ENCODE results near the gene MBNL1. TPM values are rescaled to one million over a fixed set of nuclear protein-coding genes. Genes with fewer than 3 reads are reported as not detected.
A peak's percentile ranks its signal among the peaks of the same experiment; 100 is the strongest.
"Not testable (repeated sequence)": the region's sequence is repeated elsewhere in the genome, so short reads cannot be mapped to it uniquely, and the experiment has no call there.

The MBNL1 gene
- total and polyA plus RNA-seq, 2 donors = 113 to 300 TPM

- DNase-seq (ENCODE audit: extremely low spot score); H3K4me1 ChIP-seq (ENCODE audit: insufficient read depth); H3K36me3 ChIP-seq (ENCODE audit: insufficient read depth); H3K4me3 ChIP-seq (ENCODE audit: low read depth, low read length); H3K27ac ChIP-seq (ENCODE audit: low read depth): not testable (repeated sequence)
- 87% methylated on average over 2 of the region's 2 CpGs for WGBS
Measured at GRCh38 chr3:152367192-152367591, 98.5 kb downstream of the MBNL1 start.

GRCh38 chr3:152372633-152373032, 103.9 kb downstream of the MBNL1 start:
- WGBS = 96% methylated on average over 6 of the region's 6 CpGs
- H3K4me1 ChIP-seq (ENCODE audit: insufficient read depth); H3K4me3 ChIP-seq (ENCODE audit: low read depth, low read length); H3K27ac ChIP-seq (ENCODE audit: low read depth); DNase-seq (ENCODE audit: extremely low spot score); H3K36me3 ChIP-seq (ENCODE audit: insufficient read depth): not testable (repeated sequence)

GRCh38 chr3:152373379-152373778, 104.7 kb downstream of the MBNL1 start:
- no peak overlapping the region for H3K27ac ChIP-seq (ENCODE audit: low read depth)

GRCh38 chr3:152374262-152374990, 105.7 kb downstream of the MBNL1 start:
- DNase-seq (ENCODE audit: extremely low spot score) = no peak
- WGBS = 50% methylated on average over 3 of the region's 3 CpGs
- no peaks in the 10 kb centered on the region for H3K36me3 ChIP-seq (ENCODE audit: insufficient read depth)
- no peak overlapping the region for H3K4me3 ChIP-seq (ENCODE audit: low read depth, low read length)
- no peak overlapping the region for H3K27ac ChIP-seq (ENCODE audit: low read depth)
- H3K4me1 ChIP-seq (ENCODE audit: insufficient read depth) = peaks cover 1% of the 10 kb centered on the region

More at GRCh38 chr3:152373379-152373778, 104.7 kb downstream of the MBNL1 start:
- 88% methylated on average over 4 of the region's 4 CpGs for WGBS
- no peak for DNase-seq (ENCODE audit: extremely low spot score)
- no peak overlapping the region for H3K4me3 ChIP-seq (ENCODE audit: low read depth, low read length)
- H3K4me1 ChIP-seq (ENCODE audit: insufficient read depth) = peaks cover 1% of the 10 kb centered on the region
- no peaks in the 10 kb centered on the region for H3K36me3 ChIP-seq (ENCODE audit: insufficient read depth)

- WGBS = 74% methylated on average over 3 of the region's 3 CpGs
- H3K36me3 ChIP-seq (ENCODE audit: insufficient read depth) = no peaks in the 10 kb centered on the region
- H3K4me3 ChIP-seq (ENCODE audit: low read depth, low read length) = no peak overlapping the region
- DNase-seq (ENCODE audit: extremely low spot score) = no peak
- H3K27ac ChIP-seq (ENCODE audit: low read depth) = no peak overlapping the region
- peaks cover 1% of the 10 kb centered on the region for H3K4me1 ChIP-seq (ENCODE audit: insufficient read depth)
Measured at GRCh38 chr3:152375546-152375945, 106.8 kb downstream of the MBNL1 start.

GRCh38 chr3:152376351-152377183, 107.8 kb downstream of the MBNL1 start:
- Histone ChIP-seq H3K36me3 (ENCODE audit: insufficient read depth) (no peaks in the 10 kb centered on the region), H3K27ac (ENCODE audit: low read depth) (no peak overlapping the region), H3K4me1 (ENCODE audit: insufficient read depth) (peaks cover 1% of the 10 kb centered on the region), H3K4me3 (ENCODE audit: low read depth, low read length) (no peak overlapping the region)
- DNase-seq (ENCODE audit: extremely low spot score) = no peak
- WGBS = 62% methylated on average over 9 of the region's 9 CpGs

GRCh38 chr3:152377184-152377570, 108.4 kb downstream of the MBNL1 start:
- H3K27ac ChIP-seq (ENCODE audit: low read depth) = no peak overlapping the region
- 91% methylated on average over 4 of the region's 4 CpGs for WGBS
- DNase-seq (ENCODE audit: extremely low spot score) = no peak
- H3K36me3 ChIP-seq (ENCODE audit: insufficient read depth) = no peaks in the 10 kb centered on the region
- no peak overlapping the region for H3K4me3 ChIP-seq (ENCODE audit: low read depth, low read length)
- peaks cover 1% of the 10 kb centered on the region for H3K4me1 ChIP-seq (ENCODE audit: insufficient read depth)

GRCh38 chr3:152379415-152380042, 110.8 kb downstream of the MBNL1 start:
- no peaks in the 10 kb centered on the region for H3K36me3 ChIP-seq (ENCODE audit: insufficient read depth)
- WGBS = 74% methylated on average over 4 of the region's 4 CpGs
- no peak for DNase-seq (ENCODE audit: extremely low spot score)
- H3K4me1 ChIP-seq (ENCODE audit: insufficient read depth) = peaks cover 1% of the 10 kb centered on the region
- H3K4me3 ChIP-seq (ENCODE audit: low read depth, low read length) = no peak overlapping the region
- no peak overlapping the region for H3K27ac ChIP-seq (ENCODE audit: low read depth)

- WGBS = 66% methylated on average over 3 of the region's 3 CpGs
- Histone ChIP-seq H3K4me1 (ENCODE audit: insufficient read depth) (peaks cover 1% of the 10 kb centered on the region), H3K36me3 (ENCODE audit: insufficient read depth) (no peaks in the 10 kb centered on the region)
Measured at GRCh38 chr3:152380043-152380442, 111.3 kb downstream of the MBNL1 start.

GRCh38 chr3:152381881-152382295, 113.2 kb downstream of the MBNL1 start:
- H3K27ac ChIP-seq (ENCODE audit: low read depth) = no peak overlapping the region
- 93% methylated on average over 2 of the region's 2 CpGs for WGBS
- no peak overlapping the region for H3K4me3 ChIP-seq (ENCODE audit: low read depth, low read length)
- no peaks in the 10 kb centered on the region for H3K36me3 ChIP-seq (ENCODE audit: insufficient read depth)
- DNase-seq (ENCODE audit: extremely low spot score) = no peak
- no peaks in the 10 kb centered on the region for H3K4me1 ChIP-seq (ENCODE audit: insufficient read depth)

More at GRCh38 chr3:152380043-152380442, 111.3 kb downstream of the MBNL1 start:
- no peak overlapping the region for H3K27ac ChIP-seq (ENCODE audit: low read depth)
- H3K4me3 ChIP-seq (ENCODE audit: low read depth, low read length) = no peak overlapping the region
- no peak for DNase-seq (ENCODE audit: extremely low spot score)

- no peaks in the 10 kb centered on the region for H3K4me1 ChIP-seq (ENCODE audit: insufficient read depth)
Measured at GRCh38 chr3:152382312-152383135, 113.8 kb downstream of the MBNL1 start.

GRCh38 chr3:152383136-152383606, 114.4 kb downstream of the MBNL1 start:
- no peaks in the 10 kb centered on the region for H3K36me3 ChIP-seq (ENCODE audit: insufficient read depth)
- H3K4me1 ChIP-seq (ENCODE audit: insufficient read depth) = no peaks in the 10 kb centered on the region
- no peak for DNase-seq (ENCODE audit: extremely low spot score)
- H3K4me3 ChIP-seq (ENCODE audit: low read depth, low read length) = peak overlapping the region; percentile 3
- H3K27ac ChIP-seq (ENCODE audit: low read depth) = no peak overlapping the region
- WGBS = 55% methylated on average over 1 of the region's 1 CpG

More at GRCh38 chr3:152382312-152383135, 113.8 kb downstream of the MBNL1 start:
- Histone ChIP-seq H3K4me3 (ENCODE audit: low read depth, low read length) (peak overlapping the region; percentile 18), H3K27ac (ENCODE audit: low read depth) (peak overlapping the region; percentile 5), H3K36me3 (ENCODE audit: insufficient read depth) (no peaks in the 10 kb centered on the region)
- 56% methylated on average over 9 of the region's 9 CpGs for WGBS
- DNase-seq (ENCODE audit: extremely low spot score) = no peak

GRCh38 chr3:152384412-152384811, 115.7 kb downstream of the MBNL1 start:
- Histone ChIP-seq H3K4me1 (ENCODE audit: insufficient read depth) (no peaks in the 10 kb centered on the region), H3K4me3 (ENCODE audit: low read depth, low read length) (no peak overlapping the region), H3K36me3 (ENCODE audit: insufficient read depth) (no peaks in the 10 kb centered on the region), H3K27ac (ENCODE audit: low read depth) (no peak overlapping the region)
- no peak for DNase-seq (ENCODE audit: extremely low spot score)
